Endothelial cell of umbilical vein (primary cell): ENCODE data around the gene DENND4A. TPM values are rescaled to one million over a fixed set of nuclear protein-coding genes. Genes with fewer than 3 reads are reported as not detected.

Source experiments
- BruUV-seq: library from RNA; stranded (reverse); fragments of 400-500 nt; replicated peaks from 2 replicates; lab custom pipeline; 2021; lab: Mats Ljungman, UMichigan
- CTCF ChIA-PET: fragments of 300-600, 350-600 bp; sonication (Branson Sonifier 250); formaldehyde crosslinking; loops from one replicate; lab custom pipeline; 2021; ENCODE audit warnings: antibody characterized with exemption, inconsistent platforms; lab: Charles Lee
- POLR2A ChIA-PET: fragments of 300-600, 350-600 bp; sonication (Branson Sonifier 250); formaldehyde crosslinking; loops from one replicate; lab custom pipeline; 2021; ENCODE audit warnings: antibody characterized with exemption, inconsistent platforms; lab: Charles Lee
- DNase-seq: peaks from one replicate; pipeline ENCODE4 v3.0.0-alpha.2; 2011; ENCODE audit warnings: low read depth, low spot score
- FAIRE-seq: peaks from 2 replicates; lab custom pipeline; 2011; peaks lifted over from hg19 to GRCh38; lab: Jason Lieb, UNC
- H2AFZ ChIP-seq: 2 replicates; pipeline ENCODE4 v1.6.0; 2012; ENCODE audit warnings: low read depth, low read length, control low read depth, inconsistent platforms
- H3K27ac ChIP-seq: 2 replicates; pipeline ENCODE4 v1.5.1; 2011; ENCODE audit warnings: low read depth, mild to moderate bottlenecking, control low read depth, low read length, moderate library complexity; ENCODE audit not compliant: insufficient read depth
- H3K27me3 ChIP-seq, 2 experiments: 2 replicates each; pipeline versions ENCODE4 v1.6.0 to v1.6.1; 2011; ENCODE audit warnings: low read length in 2 of 2, mixed read lengths in 1 of 2; ENCODE audit not compliant: control insufficient read depth in 2 of 2, insufficient read depth in 2 of 2
- H3K36me3 ChIP-seq, 2 experiments: 2 replicates in 1 of 2; 3 replicates in 1 of 2; pipeline ENCODE4 v1.5.1; 2011; ENCODE audit warnings: low read length in 2 of 2, mild to moderate bottlenecking in 1 of 2, moderate library complexity in 1 of 2; ENCODE audit not compliant: control insufficient read depth in 2 of 2, insufficient read depth in 2 of 2; ENCODE audit errors: extremely low read depth in 1 of 2
- H3K4me1 ChIP-seq: 3 replicates; pipeline ENCODE4 v1.5.1; 2011; ENCODE audit warnings: mild to moderate bottlenecking, low read length; ENCODE audit not compliant: control insufficient read depth, insufficient read depth; ENCODE audit errors: extremely low read depth
- H3K4me2 ChIP-seq: 2 replicates; pipeline ENCODE4 v1.6.1; 2011; ENCODE audit warnings: low read length, control low read depth, mixed read lengths; ENCODE audit not compliant: insufficient read depth
- H3K4me3 ChIP-seq, 3 experiments: fragments of 200-600 bp in 1 of 3; sonication (generic), shearing (Covaris generic) in 1 of 3; replicated peaks in 1 of 3; 2 replicates each; pipeline ENCODE4 v1.5.1; 2011 to 2016; ENCODE audit warnings: control low read depth in 3 of 3, low read length in 3 of 3, mild to moderate bottlenecking in 2 of 3, inconsistent platforms in 1 of 3, low read depth in 1 of 3, moderate library complexity in 1 of 3; ENCODE audit not compliant: insufficient read depth in 1 of 3
- H3K79me2 ChIP-seq: 2 replicates; pipeline ENCODE4 v1.6.0; 2012; ENCODE audit warnings: low read length, inconsistent platforms; ENCODE audit not compliant: control insufficient read depth, insufficient read depth
- H3K9ac ChIP-seq: replicated peaks from 2 replicates; pipeline ENCODE3; 2011; ENCODE audit warnings: low read length, control low read depth; ENCODE audit not compliant: insufficient read depth; ENCODE audit errors: extremely low read depth
- H3K9me1 ChIP-seq: replicated peaks from 3 replicates; pipeline ENCODE4 v1.6.0; 2011; ENCODE audit warnings: mild to moderate bottlenecking, low read length; ENCODE audit not compliant: control insufficient read depth, insufficient read depth; ENCODE audit errors: extremely low read depth
- H3K9me3 ChIP-seq: replicated peaks from 2 replicates; pipeline ENCODE4 v1.5.1; 2012; ENCODE audit warnings: low read length, inconsistent platforms; ENCODE audit not compliant: control insufficient read depth, insufficient read depth
- H4K20me1 ChIP-seq: replicated peaks from 2 replicates; pipeline ENCODE3; 2011; ENCODE audit warnings: mild to moderate bottlenecking, low read length; ENCODE audit not compliant: control insufficient read depth, insufficient read depth; ENCODE audit errors: extremely low read depth
- EZH2 ChIP-seq: IDR thresholded peaks from 2 replicates; pipeline ENCODE4 v1.6.1; 2012; ENCODE audit warnings: borderline replicate concordance, low read depth, mild to moderate bottlenecking, moderate library complexity, low read length, inconsistent platforms; ENCODE audit not compliant: severe bottlenecking
- FOS ChIP-seq: IDR thresholded peaks from 2 replicates; pipeline ENCODE4 v1.6.1; 2011; ENCODE audit warnings: mild to moderate bottlenecking, low read length, moderate library complexity, borderline replicate concordance; ENCODE audit not compliant: insufficient read depth
- GATA2 ChIP-seq: IDR thresholded peaks from 2 replicates; pipeline ENCODE4 v1.7.0; 2011; ENCODE audit warnings: low read depth, mild to moderate bottlenecking, moderate library complexity, mixed read lengths, low read length; ENCODE audit not compliant: insufficient read length, insufficient read depth
- JUN ChIP-seq: IDR thresholded peaks from 2 replicates; pipeline ENCODE4 v1.6.1; 2011; ENCODE audit warnings: borderline replicate concordance, low read depth; ENCODE audit not compliant: insufficient read length, insufficient read depth
- MYC ChIP-seq: IDR thresholded peaks from one replicate; pipeline ENCODE4 v1.6.1; 2011; ENCODE audit warnings: mild to moderate bottlenecking, low read depth, low read length
- POLR2A ChIP-seq: IDR thresholded peaks from 2 replicates; pipeline ENCODE4 v1.6.1; 2012; ENCODE audit warnings: low read depth, mild to moderate bottlenecking, control low read depth, low read length
- POLR2AphosphoS5 ChIP-seq: IDR thresholded peaks from 2 replicates; pipeline ENCODE4 v1.6.1; 2012; ENCODE audit warnings: low read depth, mild to moderate bottlenecking, control low read depth, low read length, moderate library complexity; ENCODE audit not compliant: insufficient read depth
- dilution Hi-C: fragments of 300-500 bp; cut with MboI; formaldehyde crosslinking; loops from one replicate; pipeline ENCODE4 v1.15.0; 2019; ENCODE audit warnings: low sequenced_read_pairs; ENCODE audit not compliant: extremely low pct_ligation_motif_present
- intact Hi-C: fragments of 100-400 bp; cut with micrococcal nuclease; formaldehyde crosslinking; loops from one replicate; pipeline ENCODE4 v1.10.0; 2022
- polyA plus RNA-seq, 4 experiments: library from polyadenylated mRNA; depleted of rRNA in 3 of 4; stranded (reverse) in 3 of 4; unstranded in 1 of 4; fragments of >200 nt; gene quantifications; 2 replicates each; pipeline versions ENCODE4 v1.2.1 to v1.2.3, GENCODE V29; 2011 to 2012; ENCODE audit warnings: missing spikeins in 1 of 4
- total RNA-seq: library from RNA; stranded (reverse); gene quantifications from 2 replicates; pipeline ENCODE4 v1.2.3, GENCODE V29; 2021
- TF ChIP-seq, protein P1 (sequence below): IDR thresholded peaks from 2 replicates; pipeline ENCODE4 v1.6.1; 2011; ENCODE audit not compliant: insufficient read depth, insufficient read length
- TF ChIP-seq, protein P2 (sequence below), 2 donors: IDR thresholded peaks; 1 replicate in 1 of 2; 2 replicates in 1 of 2; pipeline ENCODE4 v1.5.1; 2011; ENCODE audit warnings: low read length in 2 of 2, mild to moderate bottlenecking in 2 of 2, moderate library complexity in 2 of 2, control low read depth in 1 of 2, inconsistent platforms in 1 of 2, low read depth in 1 of 2; ENCODE audit not compliant: insufficient read depth in 1 of 2; ENCODE audit errors: extremely low read depth in 1 of 2

DENND4A gene
- total and polyA plus RNA-seq, 2 donors (not counting 3 experiments of a cell fraction or from before 2014, with no cell fraction given), result 5.7 to 22.2 TPM

DNA sequence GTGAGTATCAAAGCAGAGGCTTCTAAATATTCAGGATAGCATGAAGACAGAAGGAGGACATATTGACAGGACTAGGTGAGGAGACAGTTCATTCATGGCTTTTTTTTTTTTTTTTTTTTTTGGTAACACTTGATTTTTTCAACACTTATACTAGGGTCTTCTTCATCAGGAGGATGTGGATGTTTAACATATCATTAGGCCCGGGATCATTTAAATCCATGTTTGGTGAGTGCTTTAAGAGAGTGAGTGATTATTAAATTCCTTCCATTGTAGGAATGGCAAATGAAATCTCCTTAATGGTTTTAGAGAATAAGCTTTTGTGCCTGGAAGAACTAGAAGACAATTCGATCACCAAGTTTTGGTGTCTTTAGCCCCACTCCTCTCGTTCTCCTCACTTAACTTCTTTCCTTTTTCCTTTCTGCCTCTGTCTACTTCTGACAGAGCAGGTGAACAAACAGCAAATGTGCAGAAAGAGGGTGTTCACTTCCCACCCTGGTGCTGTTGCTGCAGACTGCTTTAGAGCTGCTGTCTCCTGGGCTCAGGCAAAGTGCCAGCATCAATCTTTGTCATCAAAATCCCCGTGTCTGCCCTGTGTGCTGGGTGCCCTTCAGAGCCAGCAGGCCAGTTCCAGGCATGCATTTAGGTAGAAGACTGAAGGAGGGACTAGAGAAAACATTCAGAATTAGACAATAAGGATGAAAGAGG, 41.6 kb upstream of the DENND4A start:
- Histone ChIP-seq H2AFZ (peak overlapping the region; percentile 7), H3K27me3 (no peaks in the 10 kb centered on the region), H3K9me3 (no peaks in the 10 kb centered on the region), H3K79me2 (no peaks in the 10 kb centered on the region), H3K36me3 (no peaks in the 10 kb centered on the region), H3K4me2 (peak overlapping the region; percentile 81), H3K4me1 (peaks cover 34% of the 10 kb centered on the region), H3K9ac (peak overlapping the region; percentile 14), H3K9me1 (no peaks in the 10 kb centered on the region), H3K27ac (peak overlapping the region; percentile 63), H3K4me3 (no peak overlapping the region), H4K20me1 (no peaks in the 10 kb centered on the region)
- TF ChIP-seq GATA2 (no peak), EZH2 (no peak), POLR2AphosphoS5 (no peak), MYC (no peak), FOS (no peak), POLR2A (no peak), JUN (no peak)
- TF ChIP-seq, protein P1, sequence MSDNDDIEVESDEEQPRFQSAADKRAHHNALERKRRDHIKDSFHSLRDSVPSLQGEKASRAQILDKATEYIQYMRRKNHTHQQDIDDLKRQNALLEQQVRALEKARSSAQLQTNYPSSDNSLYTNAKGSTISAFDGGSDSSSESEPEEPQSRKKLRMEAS, result no peak
- TF ChIP-seq, protein P2, sequence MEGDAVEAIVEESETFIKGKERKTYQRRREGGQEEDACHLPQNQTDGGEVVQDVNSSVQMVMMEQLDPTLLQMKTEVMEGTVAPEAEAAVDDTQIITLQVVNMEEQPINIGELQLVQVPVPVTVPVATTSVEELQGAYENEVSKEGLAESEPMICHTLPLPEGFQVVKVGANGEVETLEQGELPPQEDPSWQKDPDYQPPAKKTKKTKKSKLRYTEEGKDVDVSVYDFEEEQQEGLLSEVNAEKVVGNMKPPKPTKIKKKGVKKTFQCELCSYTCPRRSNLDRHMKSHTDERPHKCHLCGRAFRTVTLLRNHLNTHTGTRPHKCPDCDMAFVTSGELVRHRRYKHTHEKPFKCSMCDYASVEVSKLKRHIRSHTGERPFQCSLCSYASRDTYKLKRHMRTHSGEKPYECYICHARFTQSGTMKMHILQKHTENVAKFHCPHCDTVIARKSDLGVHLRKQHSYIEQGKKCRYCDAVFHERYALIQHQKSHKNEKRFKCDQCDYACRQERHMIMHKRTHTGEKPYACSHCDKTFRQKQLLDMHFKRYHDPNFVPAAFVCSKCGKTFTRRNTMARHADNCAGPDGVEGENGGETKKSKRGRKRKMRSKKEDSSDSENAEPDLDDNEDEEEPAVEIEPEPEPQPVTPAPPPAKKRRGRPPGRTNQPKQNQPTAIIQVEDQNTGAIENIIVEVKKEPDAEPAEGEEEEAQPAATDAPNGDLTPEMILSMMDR (IDR thresholded peaks at IDR 0.05; ENCODE audit: extremely low read depth in 1 of 2, insufficient read depth in 1 of 2, low read depth in 1 of 2, low read length in 2 of 2), result no peak
- ChIA-PET CTCF (interaction anchor here (0.6 to 2.5 kb wide), 12 partner anchors 9 to 264 kb away, joined by 3 to 26 read pairs (median 4); partner anchors contain the start of genes DENND4A and RAB11A), POLR2A (interaction anchor here (1.0 to 1.4 kb wide), 2 partner anchors 9 to 42 kb away, joined by 4 to 5 read pairs; partner anchors contain the start of gene DENND4A)
- intact Hi-C loops, result loop anchor here (2.0 kb wide), 3 partner anchors 15 to 41 kb away; partner anchors contain the start of gene DENND4A
- peak; percentile 52 for FAIRE-seq
- dilution Hi-C loops, result no loop called here
- no TSS peak for BruUV-seq
- peak; percentile 66 for DNase-seq
